Neural cell (in vitro differentiated cells): ENCODE data around the gene CPA1. TPM values are rescaled to one million over a fixed set of nuclear protein-coding genes. Genes with fewer than 3 reads are reported as not detected.

ENCODE experiments used
- H2AFZ ChIP-seq: fragments of 200-600, 300-800 bp; sonication (generic), shearing (Covaris generic); 2 replicates; pipeline ENCODE4 v1.6.0; 2014; ENCODE audit warnings: low read depth, mild to moderate bottlenecking, antibody characterized with exemption, low read length, moderate library complexity
- H3F3A ChIP-seq: fragments of 200-600 bp; shearing (Covaris generic); 2 replicates; pipeline ENCODE4 v1.6.1; 2016; ENCODE audit warnings: mild to moderate bottlenecking, moderate library complexity, mixed read lengths, antibody characterized with exemption, low read length; ENCODE audit not compliant: insufficient read depth, poor library complexity, severe bottlenecking
- H3K27ac ChIP-seq: fragments of 200-600, 300-800 bp; sonication (generic), shearing (Covaris generic); 2 replicates; pipeline ENCODE4 v1.5.1; 2014; ENCODE audit warnings: mild to moderate bottlenecking, low read length, moderate library complexity
- H3K27me3 ChIP-seq: fragments of 300-800, 200-600 bp; sonication (generic), shearing (Covaris generic); 2 replicates; pipeline ENCODE4 v1.6.0; 2014; ENCODE audit warnings: mild to moderate bottlenecking, low read depth, low read length, moderate library complexity; ENCODE audit not compliant: insufficient read depth
- H3K36me3 ChIP-seq: fragments of 300-800, 200-600 bp; sonication (generic), shearing (Covaris generic); 2 replicates; pipeline ENCODE4 v1.5.1; 2014; ENCODE audit warnings: mild to moderate bottlenecking, antibody characterized with exemption, low read length, moderate library complexity; ENCODE audit not compliant: insufficient read depth
- H3K4me2 ChIP-seq: fragments of 300-800, 200-600 bp; sonication (generic), shearing (Covaris generic); 2 replicates; pipeline ENCODE4 v1.6.0; 2014; ENCODE audit warnings: mild to moderate bottlenecking, low read length
- H3K4me3 ChIP-seq: fragments of 300-800, 200-600 bp; sonication (generic), shearing (Covaris generic); 2 replicates; pipeline ENCODE4 v1.5.1; 2014; ENCODE audit warnings: mild to moderate bottlenecking, low read length, moderate library complexity
- H3K79me2 ChIP-seq: fragments of 200-600 bp; shearing (Covaris generic); replicated peaks from 2 replicates; pipeline ENCODE4 v1.6.0; 2014; ENCODE audit warnings: mild to moderate bottlenecking, low read length, moderate library complexity; ENCODE audit not compliant: insufficient read depth
- H3K9ac ChIP-seq: fragments of 300-800, 200-600 bp; sonication (generic), shearing (Covaris generic); 2 replicates; pipeline ENCODE4 v1.6.1; 2016; ENCODE audit warnings: mild to moderate bottlenecking, low read length, mixed read lengths
- H3K9me2 ChIP-seq: fragments of 200-600 bp; shearing (Covaris generic); 2 replicates; pipeline ENCODE4 v1.6.1; 2016; ENCODE audit warnings: mild to moderate bottlenecking, low read length, mixed read lengths; ENCODE audit not compliant: insufficient read depth
- H3K9me3 ChIP-seq: fragments of 200-600, 300-800 bp; sonication (generic), shearing (Covaris generic); 2 replicates; pipeline ENCODE4 v1.6.1; 2016; ENCODE audit warnings: mild to moderate bottlenecking, mixed run types, low read length, moderate library complexity, mixed read lengths
- H4K20me1 ChIP-seq: fragments of 200-600 bp; shearing (Covaris generic); 2 replicates; pipeline ENCODE4 v1.6.1; 2016; ENCODE audit warnings: mild to moderate bottlenecking, mixed run types; ENCODE audit not compliant: insufficient read depth
- EP300 ChIP-seq: fragments of 450-650 bp; conservative IDR thresholded peaks from 2 replicates; pipeline ENCODE4 v1.6.1; 2014; ENCODE audit warnings: antibody characterized with exemption, mild to moderate bottlenecking, moderate library complexity; ENCODE audit not compliant: poor library complexity, severe bottlenecking
- EZH2 ChIP-seq: fragments of 200-600, 300-800 bp; shearing (Covaris generic), sonication (generic); IDR thresholded peaks from 2 replicates; pipeline ENCODE4 v1.6.1; 2014; ENCODE audit warnings: antibody characterized with exemption, low read length, borderline replicate concordance, mild to moderate bottlenecking; ENCODE audit not compliant: insufficient read depth, poor library complexity, severe bottlenecking
- MXI1 ChIP-seq: fragments of 450-650 bp; conservative IDR thresholded peaks from 2 replicates; pipeline ENCODE4 v1.6.1; 2014; ENCODE audit warnings: antibody characterized with exemption, mild to moderate bottlenecking; ENCODE audit not compliant: poor library complexity, severe bottlenecking
- POLR2AphosphoS5 ChIP-seq: IDR thresholded peaks from 2 replicates; pipeline ENCODE4 v1.6.1; 2012
- RAD21 ChIP-seq: fragments of 450-650 bp; conservative IDR thresholded peaks from 2 replicates; pipeline ENCODE4 v1.6.1; 2014; ENCODE audit warnings: antibody characterized with exemption, mild to moderate bottlenecking, moderate library complexity
- SMC3 ChIP-seq: fragments of 450-650 bp; conservative IDR thresholded peaks from 2 replicates; pipeline ENCODE4 v1.6.1; 2014; ENCODE audit warnings: antibody characterized with exemption, mild to moderate bottlenecking, moderate library complexity; ENCODE audit not compliant: poor library complexity
- TAF1 ChIP-seq: IDR thresholded peaks from 2 replicates; pipeline ENCODE4 v1.6.1; 2012; ENCODE audit warnings: low read depth
- polyA plus RNA-seq: library from polyadenylated mRNA; depleted of rRNA; stranded (reverse); fragments of >200 nt; gene quantifications from 2 replicates; pipeline ENCODE4 v1.2.3, GENCODE V29; 2014
- TF ChIP-seq, protein P1 (sequence below): fragments of 450-650 bp; IDR thresholded peaks from 2 replicates; pipeline ENCODE4 v1.5.1; 2014; ENCODE audit warnings: antibody characterized with exemption, mild to moderate bottlenecking, moderate library complexity; ENCODE audit not compliant: poor library complexity, severe bottlenecking
- TF ChIP-seq, protein P2 (sequence below): IDR thresholded peaks from 2 replicates; pipeline ENCODE4 v1.6.1; 2012; ENCODE audit warnings: borderline replicate concordance

The CPA1 gene
- polyA plus RNA-seq, 1 donor from 2014 or later: not detected

DNA sequence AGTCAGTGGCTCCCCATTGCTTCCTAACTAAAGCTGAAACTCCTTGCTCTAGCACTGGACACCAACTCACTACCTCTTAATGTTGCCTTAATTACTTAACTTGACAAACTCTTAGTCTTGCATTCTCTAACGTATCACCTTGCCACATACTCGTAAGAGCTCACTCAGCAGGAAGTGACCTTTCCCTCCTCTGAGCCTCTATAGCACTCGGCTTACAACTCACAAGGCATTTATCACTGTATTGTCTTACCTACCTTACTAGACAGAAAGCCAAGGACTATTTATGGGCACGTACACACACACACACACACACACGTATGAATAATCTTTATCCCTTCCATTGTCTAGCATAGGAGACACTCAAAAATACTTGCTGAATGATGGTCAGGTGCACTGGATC, 39.4 kb downstream of the CPA1 start:
- Histone ChIP-seq H4K20me1 (no peaks in the 10 kb centered on the region), H3K27me3 (no peaks in the 10 kb centered on the region), H3K27ac (no peak overlapping the region), H3K9me2 (no peaks in the 10 kb centered on the region), H3K36me3 (no peaks in the 10 kb centered on the region), H2AFZ (no peak overlapping the region), H3K4me2 (no peak overlapping the region), H3K9me3 (no peaks in the 10 kb centered on the region), H3K4me3 (no peak overlapping the region), H3K9ac (no peak overlapping the region), H3F3A (no peaks in the 10 kb centered on the region), H3K79me2 (peaks cover 18% of the 10 kb centered on the region)
- no peak for TF ChIP-seq MXI1
- no peak for TF ChIP-seq POLR2AphosphoS5
- no peak for TF ChIP-seq SMC3
- no peak for TF ChIP-seq RAD21
- TF ChIP-seq, protein P1, sequence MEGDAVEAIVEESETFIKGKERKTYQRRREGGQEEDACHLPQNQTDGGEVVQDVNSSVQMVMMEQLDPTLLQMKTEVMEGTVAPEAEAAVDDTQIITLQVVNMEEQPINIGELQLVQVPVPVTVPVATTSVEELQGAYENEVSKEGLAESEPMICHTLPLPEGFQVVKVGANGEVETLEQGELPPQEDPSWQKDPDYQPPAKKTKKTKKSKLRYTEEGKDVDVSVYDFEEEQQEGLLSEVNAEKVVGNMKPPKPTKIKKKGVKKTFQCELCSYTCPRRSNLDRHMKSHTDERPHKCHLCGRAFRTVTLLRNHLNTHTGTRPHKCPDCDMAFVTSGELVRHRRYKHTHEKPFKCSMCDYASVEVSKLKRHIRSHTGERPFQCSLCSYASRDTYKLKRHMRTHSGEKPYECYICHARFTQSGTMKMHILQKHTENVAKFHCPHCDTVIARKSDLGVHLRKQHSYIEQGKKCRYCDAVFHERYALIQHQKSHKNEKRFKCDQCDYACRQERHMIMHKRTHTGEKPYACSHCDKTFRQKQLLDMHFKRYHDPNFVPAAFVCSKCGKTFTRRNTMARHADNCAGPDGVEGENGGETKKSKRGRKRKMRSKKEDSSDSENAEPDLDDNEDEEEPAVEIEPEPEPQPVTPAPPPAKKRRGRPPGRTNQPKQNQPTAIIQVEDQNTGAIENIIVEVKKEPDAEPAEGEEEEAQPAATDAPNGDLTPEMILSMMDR: no peak

DNA sequence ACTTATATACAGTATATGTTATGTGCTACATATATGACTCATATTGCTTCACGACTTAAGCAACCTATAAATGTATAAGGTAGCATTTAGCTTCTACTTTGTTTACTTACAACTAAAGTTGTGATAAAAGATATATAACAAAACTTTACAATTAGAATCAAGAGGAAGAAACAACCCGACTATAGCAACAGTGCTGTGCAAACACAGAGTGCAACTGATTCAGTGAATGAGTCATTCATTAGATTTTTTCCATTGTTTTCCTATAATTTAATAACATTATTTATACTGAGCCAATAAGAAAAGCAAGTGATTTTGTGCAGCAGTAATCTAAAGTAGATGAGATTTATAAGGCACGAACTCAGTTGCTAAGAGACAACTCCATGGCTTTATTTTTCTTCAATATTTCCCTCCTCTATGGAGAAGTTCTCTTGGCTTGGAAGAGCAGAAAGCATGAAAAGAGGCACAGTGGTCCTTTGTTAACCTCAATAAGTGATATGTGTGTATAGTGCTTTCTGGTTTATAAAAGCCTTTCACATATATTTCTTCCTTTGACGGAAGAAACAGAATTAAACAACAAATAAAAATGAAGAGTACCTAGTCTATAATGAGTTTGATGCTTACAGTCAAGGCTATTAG, 40.8 kb downstream of the CPA1 start:
- no peaks in the 10 kb centered on the region for H3K27me3 ChIP-seq
- H3K4me3 ChIP-seq: peak overlapping the region; percentile 12
- H4K20me1 ChIP-seq: no peaks in the 10 kb centered on the region
- no peaks in the 10 kb centered on the region for H3K36me3 ChIP-seq
- no peak for TF ChIP-seq MXI1
- TF ChIP-seq POLR2AphosphoS5: no peak
- no peak for TF ChIP-seq TAF1
- TF ChIP-seq RAD21: no peak
- no peak for TF ChIP-seq SMC3
- TF ChIP-seq EZH2: no peak
- no peak for TF ChIP-seq EP300
- TF ChIP-seq, protein P2, sequence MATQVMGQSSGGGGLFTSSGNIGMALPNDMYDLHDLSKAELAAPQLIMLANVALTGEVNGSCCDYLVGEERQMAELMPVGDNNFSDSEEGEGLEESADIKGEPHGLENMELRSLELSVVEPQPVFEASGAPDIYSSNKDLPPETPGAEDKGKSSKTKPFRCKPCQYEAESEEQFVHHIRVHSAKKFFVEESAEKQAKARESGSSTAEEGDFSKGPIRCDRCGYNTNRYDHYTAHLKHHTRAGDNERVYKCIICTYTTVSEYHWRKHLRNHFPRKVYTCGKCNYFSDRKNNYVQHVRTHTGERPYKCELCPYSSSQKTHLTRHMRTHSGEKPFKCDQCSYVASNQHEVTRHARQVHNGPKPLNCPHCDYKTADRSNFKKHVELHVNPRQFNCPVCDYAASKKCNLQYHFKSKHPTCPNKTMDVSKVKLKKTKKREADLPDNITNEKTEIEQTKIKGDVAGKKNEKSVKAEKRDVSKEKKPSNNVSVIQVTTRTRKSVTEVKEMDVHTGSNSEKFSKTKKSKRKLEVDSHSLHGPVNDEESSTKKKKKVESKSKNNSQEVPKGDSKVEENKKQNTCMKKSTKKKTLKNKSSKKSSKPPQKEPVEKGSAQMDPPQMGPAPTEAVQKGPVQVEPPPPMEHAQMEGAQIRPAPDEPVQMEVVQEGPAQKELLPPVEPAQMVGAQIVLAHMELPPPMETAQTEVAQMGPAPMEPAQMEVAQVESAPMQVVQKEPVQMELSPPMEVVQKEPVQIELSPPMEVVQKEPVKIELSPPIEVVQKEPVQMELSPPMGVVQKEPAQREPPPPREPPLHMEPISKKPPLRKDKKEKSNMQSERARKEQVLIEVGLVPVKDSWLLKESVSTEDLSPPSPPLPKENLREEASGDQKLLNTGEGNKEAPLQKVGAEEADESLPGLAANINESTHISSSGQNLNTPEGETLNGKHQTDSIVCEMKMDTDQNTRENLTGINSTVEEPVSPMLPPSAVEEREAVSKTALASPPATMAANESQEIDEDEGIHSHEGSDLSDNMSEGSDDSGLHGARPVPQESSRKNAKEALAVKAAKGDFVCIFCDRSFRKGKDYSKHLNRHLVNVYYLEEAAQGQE: no peak
- TF ChIP-seq, protein P1: no peak
- no peaks in the 10 kb centered on the region for H3K9me2 ChIP-seq
- H3K9ac ChIP-seq: peak overlapping the region; percentile 29
- H3K27ac ChIP-seq: peak overlapping the region; percentile 68
- H3K4me2 ChIP-seq: peak overlapping the region; percentile 20
- peak overlapping the region; percentile 15 for H2AFZ ChIP-seq
- no peaks in the 10 kb centered on the region for H3K9me3 ChIP-seq
- H3F3A ChIP-seq: no peaks in the 10 kb centered on the region
- H3K79me2 ChIP-seq: peaks cover 23% of the 10 kb centered on the region
